Spleen (tissue), 7 donors: ENCODE results near the gene SENP7.

ENCODE experiments used
- POLR2A ChIP-seq, 3 donors: fragments of 450-650 bp; IDR thresholded peaks; one replicate each; pipeline ENCODE4 v1.5.1; 2017; ENCODE audit warnings: antibody characterized with exemption in 3 of 3, mild to moderate bottlenecking in 1 of 3
- TF ChIP-seq, protein P1 (sequence below), 11 experiments: fragments of 200-600 bp in 7 of 11; fragments of 450-650 bp in 4 of 11; sonication (generic) in 4 of 11; IDR thresholded peaks in 8 of 11; conservative IDR thresholded peaks in 3 of 11; 1 replicate in 7 of 11; 2 replicates in 4 of 11; pipeline versions ENCODE4 v1.4.0 to v1.8.0; 2016 to 2021; ENCODE audit warnings: antibody characterized with exemption in 11 of 11, inconsistent platforms in 4 of 11, mild to moderate bottlenecking in 1 of 11
- donor health status: DM: no; HTN: no; CAD: no; lungs with moderate emphysema.
- donor health status: DM: no; HTN: no; CAD: no.
- donor health status: DM: no; HTN: no; CAD: no.

GRCh38 chr3:101381809-101382208, 131.2 kb downstream of the SENP7 start:
- TF ChIP-seq, protein P1, sequence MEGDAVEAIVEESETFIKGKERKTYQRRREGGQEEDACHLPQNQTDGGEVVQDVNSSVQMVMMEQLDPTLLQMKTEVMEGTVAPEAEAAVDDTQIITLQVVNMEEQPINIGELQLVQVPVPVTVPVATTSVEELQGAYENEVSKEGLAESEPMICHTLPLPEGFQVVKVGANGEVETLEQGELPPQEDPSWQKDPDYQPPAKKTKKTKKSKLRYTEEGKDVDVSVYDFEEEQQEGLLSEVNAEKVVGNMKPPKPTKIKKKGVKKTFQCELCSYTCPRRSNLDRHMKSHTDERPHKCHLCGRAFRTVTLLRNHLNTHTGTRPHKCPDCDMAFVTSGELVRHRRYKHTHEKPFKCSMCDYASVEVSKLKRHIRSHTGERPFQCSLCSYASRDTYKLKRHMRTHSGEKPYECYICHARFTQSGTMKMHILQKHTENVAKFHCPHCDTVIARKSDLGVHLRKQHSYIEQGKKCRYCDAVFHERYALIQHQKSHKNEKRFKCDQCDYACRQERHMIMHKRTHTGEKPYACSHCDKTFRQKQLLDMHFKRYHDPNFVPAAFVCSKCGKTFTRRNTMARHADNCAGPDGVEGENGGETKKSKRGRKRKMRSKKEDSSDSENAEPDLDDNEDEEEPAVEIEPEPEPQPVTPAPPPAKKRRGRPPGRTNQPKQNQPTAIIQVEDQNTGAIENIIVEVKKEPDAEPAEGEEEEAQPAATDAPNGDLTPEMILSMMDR (IDR thresholded peaks at IDR 0.05 in 8 of 11, conservative IDR thresholded peaks at IDR 0.05 in 3 of 11), result peak in 8 of 11 experiments; percentile 10 to 55 (median 46)
- TF ChIP-seq POLR2A (IDR thresholded peaks at IDR 0.05), result no peak
